A549 (cell line): ENCODE measurements around the gene PAQR8.

Experiments used
- EP300 ChIP-seq, 2 experiments: fragments of >200 bp; sonication (Bioruptor Twin); formaldehyde crosslinking; IDR thresholded peaks; 2 replicates in 1 of 2; 3 replicates in 1 of 2; pipeline ENCODE4 v1.6.1; 2016 to 2017
- TF ChIP-seq, protein P1 (sequence below): fragments of >200 bp; sonication (Bioruptor Twin); formaldehyde crosslinking; IDR thresholded peaks from 3 replicates; pipeline ENCODE4 v1.5.1; 2016

DNA sequence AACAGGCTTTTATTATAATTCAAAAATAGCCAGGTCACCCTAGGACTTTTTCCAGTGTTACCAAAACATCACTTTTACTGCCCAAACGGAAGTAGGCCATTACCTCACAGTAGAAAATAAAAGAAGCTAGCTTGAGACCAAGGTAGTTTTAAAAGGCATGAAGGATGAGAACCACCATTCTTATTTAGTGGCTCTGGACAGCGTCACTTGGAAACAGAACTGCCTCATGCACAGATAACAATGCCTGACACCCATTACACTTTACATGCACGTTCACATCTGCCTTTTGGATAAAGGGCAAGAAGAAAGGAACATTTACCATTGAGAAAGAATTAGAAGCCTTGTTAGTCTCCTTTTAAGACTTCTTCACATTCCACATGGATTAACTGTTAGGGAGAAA lies 1.9 kb upstream of the PAQR8 start:
- TF ChIP-seq, protein P1, sequence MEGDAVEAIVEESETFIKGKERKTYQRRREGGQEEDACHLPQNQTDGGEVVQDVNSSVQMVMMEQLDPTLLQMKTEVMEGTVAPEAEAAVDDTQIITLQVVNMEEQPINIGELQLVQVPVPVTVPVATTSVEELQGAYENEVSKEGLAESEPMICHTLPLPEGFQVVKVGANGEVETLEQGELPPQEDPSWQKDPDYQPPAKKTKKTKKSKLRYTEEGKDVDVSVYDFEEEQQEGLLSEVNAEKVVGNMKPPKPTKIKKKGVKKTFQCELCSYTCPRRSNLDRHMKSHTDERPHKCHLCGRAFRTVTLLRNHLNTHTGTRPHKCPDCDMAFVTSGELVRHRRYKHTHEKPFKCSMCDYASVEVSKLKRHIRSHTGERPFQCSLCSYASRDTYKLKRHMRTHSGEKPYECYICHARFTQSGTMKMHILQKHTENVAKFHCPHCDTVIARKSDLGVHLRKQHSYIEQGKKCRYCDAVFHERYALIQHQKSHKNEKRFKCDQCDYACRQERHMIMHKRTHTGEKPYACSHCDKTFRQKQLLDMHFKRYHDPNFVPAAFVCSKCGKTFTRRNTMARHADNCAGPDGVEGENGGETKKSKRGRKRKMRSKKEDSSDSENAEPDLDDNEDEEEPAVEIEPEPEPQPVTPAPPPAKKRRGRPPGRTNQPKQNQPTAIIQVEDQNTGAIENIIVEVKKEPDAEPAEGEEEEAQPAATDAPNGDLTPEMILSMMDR: no peak
- no peak for TF ChIP-seq EP300 (IDR thresholded peaks at IDR 0.05)
